Measurements from ENCODE around the gene ZFHX2.

DNA sequence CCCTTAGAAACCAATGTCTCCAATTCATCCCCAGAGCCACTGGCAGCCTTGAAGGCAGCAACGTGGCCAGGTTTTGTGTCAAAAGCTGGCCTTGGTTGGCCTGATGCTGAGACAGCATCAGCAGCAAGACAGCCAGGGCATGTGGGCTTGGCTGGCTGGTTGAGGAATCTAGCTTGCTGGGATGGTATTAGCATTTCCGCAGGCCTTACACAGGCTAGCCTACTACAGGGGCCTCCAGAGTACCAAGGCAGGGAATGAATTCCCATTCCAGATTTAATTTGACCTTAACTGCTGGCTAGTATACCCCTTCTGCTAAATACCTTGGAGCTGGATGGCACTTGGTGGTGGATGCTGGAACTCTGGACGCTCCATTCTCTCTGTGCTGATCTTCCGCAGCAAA is 66.2 kb downstream of the ZFHX2 start:
- TF ChIP-seq CTCF (IDR thresholded peaks at IDR 0.05; ENCODE audit: poor library complexity, severe bottlenecking): no peak
- TF ChIP-seq, protein P1, sequence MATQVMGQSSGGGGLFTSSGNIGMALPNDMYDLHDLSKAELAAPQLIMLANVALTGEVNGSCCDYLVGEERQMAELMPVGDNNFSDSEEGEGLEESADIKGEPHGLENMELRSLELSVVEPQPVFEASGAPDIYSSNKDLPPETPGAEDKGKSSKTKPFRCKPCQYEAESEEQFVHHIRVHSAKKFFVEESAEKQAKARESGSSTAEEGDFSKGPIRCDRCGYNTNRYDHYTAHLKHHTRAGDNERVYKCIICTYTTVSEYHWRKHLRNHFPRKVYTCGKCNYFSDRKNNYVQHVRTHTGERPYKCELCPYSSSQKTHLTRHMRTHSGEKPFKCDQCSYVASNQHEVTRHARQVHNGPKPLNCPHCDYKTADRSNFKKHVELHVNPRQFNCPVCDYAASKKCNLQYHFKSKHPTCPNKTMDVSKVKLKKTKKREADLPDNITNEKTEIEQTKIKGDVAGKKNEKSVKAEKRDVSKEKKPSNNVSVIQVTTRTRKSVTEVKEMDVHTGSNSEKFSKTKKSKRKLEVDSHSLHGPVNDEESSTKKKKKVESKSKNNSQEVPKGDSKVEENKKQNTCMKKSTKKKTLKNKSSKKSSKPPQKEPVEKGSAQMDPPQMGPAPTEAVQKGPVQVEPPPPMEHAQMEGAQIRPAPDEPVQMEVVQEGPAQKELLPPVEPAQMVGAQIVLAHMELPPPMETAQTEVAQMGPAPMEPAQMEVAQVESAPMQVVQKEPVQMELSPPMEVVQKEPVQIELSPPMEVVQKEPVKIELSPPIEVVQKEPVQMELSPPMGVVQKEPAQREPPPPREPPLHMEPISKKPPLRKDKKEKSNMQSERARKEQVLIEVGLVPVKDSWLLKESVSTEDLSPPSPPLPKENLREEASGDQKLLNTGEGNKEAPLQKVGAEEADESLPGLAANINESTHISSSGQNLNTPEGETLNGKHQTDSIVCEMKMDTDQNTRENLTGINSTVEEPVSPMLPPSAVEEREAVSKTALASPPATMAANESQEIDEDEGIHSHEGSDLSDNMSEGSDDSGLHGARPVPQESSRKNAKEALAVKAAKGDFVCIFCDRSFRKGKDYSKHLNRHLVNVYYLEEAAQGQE (IDR thresholded peaks at IDR 0.05; ENCODE audit: borderline replicate concordance): no peak
- TF ChIP-seq EP300 (conservative IDR thresholded peaks at IDR 0.05; ENCODE audit: poor library complexity, severe bottlenecking): no peak
